HUES48 (cell line): ENCODE data around the gene UBAC1.
"Not testable (repeated sequence)": the region's sequence is repeated elsewhere in the genome, so short reads cannot be mapped to it uniquely, and the experiment has no call there.

ENCODE experiments used
- H3K27ac ChIP-seq: one replicate; pipeline ENCODE4 v1.7.0; 2013; ENCODE audit warnings: low read depth, low read length, inconsistent platforms
- H3K27me3 ChIP-seq: 2 replicates; pipeline ENCODE4 v1.6.1; 2013; ENCODE audit warnings: mild to moderate bottlenecking, low read length; ENCODE audit not compliant: control insufficient read depth, insufficient read depth
- H3K36me3 ChIP-seq: 2 replicates; pipeline ENCODE4 v1.6.1; 2013; ENCODE audit warnings: low read length; ENCODE audit not compliant: control insufficient read depth, insufficient read depth
- H3K4me1 ChIP-seq: 2 replicates; pipeline ENCODE4 v1.6.1; 2013; ENCODE audit warnings: mild to moderate bottlenecking, low read length; ENCODE audit not compliant: control insufficient read depth, insufficient read depth
- H3K4me3 ChIP-seq: 2 replicates; pipeline ENCODE4 v1.5.1; 2013; ENCODE audit warnings: mild to moderate bottlenecking, low read depth, low read length
- H3K9ac ChIP-seq: 2 replicates; pipeline ENCODE4 v1.6.1; 2013; ENCODE audit warnings: mild to moderate bottlenecking, low read depth, low read length, moderate library complexity
- H3K9me3 ChIP-seq: 2 replicates; pipeline ENCODE4 v1.6.1; 2013; ENCODE audit warnings: low read length; ENCODE audit not compliant: control insufficient read depth, insufficient read depth

Gene UBAC1

DNA sequence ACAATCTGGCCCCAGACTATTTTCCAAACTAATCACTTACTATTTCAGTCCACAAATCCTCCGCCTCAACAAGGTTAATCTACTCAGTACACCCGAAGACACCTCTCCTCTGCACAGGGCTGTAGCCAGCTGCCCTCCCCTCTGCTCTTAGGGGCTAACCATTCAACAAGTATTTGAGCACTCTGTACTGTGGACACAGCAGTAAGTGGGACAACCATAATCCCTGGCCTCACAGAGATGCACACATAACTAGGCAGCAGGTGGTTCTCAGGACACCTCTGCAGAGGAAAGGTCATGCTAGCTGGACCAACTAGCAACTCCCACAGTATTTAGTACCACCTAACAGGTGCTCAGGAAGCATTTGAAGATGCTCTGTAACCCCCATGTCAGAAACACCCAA, 59.3 kb downstream of the UBAC1 start:
- Histone ChIP-seq H3K9me3 (no peaks in the 10 kb centered on the region), H3K4me3 (no peak overlapping the region), H3K36me3 (0 out of 2 replicates have a peak, but pooled peaks cover 3% of the 10 kb centered on the region), H3K27me3 (no peaks in the 10 kb centered on the region), H3K4me1 (peaks cover 28% of the 10 kb centered on the region), H3K27ac (no peak overlapping the region), H3K9ac (no peak overlapping the region)

GRCh38 chr9:135901031-135901758, 60.0 kb downstream of the UBAC1 start:
- no peak overlapping the region for H3K4me3 ChIP-seq
- H3K36me3 ChIP-seq: 0 out of 2 replicates have a peak, but pooled peaks cover 3% of the 10 kb centered on the region
- no peaks in the 10 kb centered on the region for H3K9me3 ChIP-seq
- no peak overlapping the region for H3K9ac ChIP-seq
- H3K4me1 ChIP-seq: peaks cover 28% of the 10 kb centered on the region
- H3K27ac ChIP-seq: no peak overlapping the region
- H3K27me3 ChIP-seq: no peaks in the 10 kb centered on the region

- H3K27me3 ChIP-seq: no peaks in the 10 kb centered on the region
- 0 out of 2 replicates have a peak, but pooled peaks cover 3% of the 10 kb centered on the region for H3K36me3 ChIP-seq
- H3K4me1 ChIP-seq: peaks cover 24% of the 10 kb centered on the region
- H3K9me3 ChIP-seq: no peaks in the 10 kb centered on the region
- H3K4me3 ChIP-seq: no peak overlapping the region
- no peak overlapping the region for H3K9ac ChIP-seq
- no peak overlapping the region for H3K27ac ChIP-seq
These were observed 62.4 kb downstream of the UBAC1 start for GRCh38 chr9:135898634-135899407.

- no peaks in the 10 kb centered on the region for H3K27me3 ChIP-seq
- no peak overlapping the region for H3K27ac ChIP-seq
- H3K9ac ChIP-seq: no peak overlapping the region
- no peak overlapping the region for H3K4me3 ChIP-seq
- no peaks in the 10 kb centered on the region for H3K9me3 ChIP-seq
- H3K36me3 ChIP-seq: no peaks in the 10 kb centered on the region
- H3K4me1 ChIP-seq: peaks cover 19% of the 10 kb centered on the region
These were observed 64.5 kb downstream of the UBAC1 start for GRCh38 chr9:135896626-135897025.

DNA sequence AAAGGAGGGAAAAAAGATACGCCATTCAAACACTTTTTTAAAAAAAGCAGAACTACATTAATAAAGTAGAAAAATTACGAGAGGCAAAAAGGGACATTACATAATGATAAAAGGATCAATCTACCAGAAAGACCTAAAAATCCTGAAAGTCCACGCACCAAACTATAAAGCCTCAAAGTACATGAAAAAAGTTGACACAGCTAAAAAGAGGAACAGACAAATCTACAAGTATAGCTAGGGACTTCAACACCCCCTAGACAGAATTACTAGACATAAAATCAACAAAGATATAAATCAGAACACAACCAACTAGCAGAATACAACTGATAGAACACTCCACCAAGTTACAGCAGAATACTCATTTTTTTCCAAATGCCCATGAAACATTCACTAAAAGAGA, 65.0 kb downstream of the UBAC1 start:
- Histone ChIP-seq H3K4me3 (no peak overlapping the region), H3K36me3 (no peaks in the 10 kb centered on the region), H3K27me3 (no peaks in the 10 kb centered on the region), H3K4me1 (peaks cover 23% of the 10 kb centered on the region), H3K27ac (no peak overlapping the region), H3K9me3 (no peaks in the 10 kb centered on the region), H3K9ac (no peak overlapping the region)

GRCh38 chr9:135895202-135895848, 65.8 kb downstream of the UBAC1 start:
- Histone ChIP-seq H3K36me3 (no peaks in the 10 kb centered on the region), H3K9me3 (no peaks in the 10 kb centered on the region), H3K27ac (no peak overlapping the region), H3K4me3 (no peak overlapping the region), H3K4me1 (peaks cover 26% of the 10 kb centered on the region), H3K27me3 (no peaks in the 10 kb centered on the region), H3K9ac (no peak overlapping the region)

GRCh38 chr9:135893104-135893503, 68.1 kb downstream of the UBAC1 start:
- Histone ChIP-seq H3K4me3 (no peak overlapping the region), H3K36me3 (no peaks in the 10 kb centered on the region), H3K4me1 (peaks cover 37% of the 10 kb centered on the region), H3K9me3 (no peaks in the 10 kb centered on the region), H3K9ac (no peak overlapping the region), H3K27ac (no peak overlapping the region), H3K27me3 (no peaks in the 10 kb centered on the region)

DNA sequence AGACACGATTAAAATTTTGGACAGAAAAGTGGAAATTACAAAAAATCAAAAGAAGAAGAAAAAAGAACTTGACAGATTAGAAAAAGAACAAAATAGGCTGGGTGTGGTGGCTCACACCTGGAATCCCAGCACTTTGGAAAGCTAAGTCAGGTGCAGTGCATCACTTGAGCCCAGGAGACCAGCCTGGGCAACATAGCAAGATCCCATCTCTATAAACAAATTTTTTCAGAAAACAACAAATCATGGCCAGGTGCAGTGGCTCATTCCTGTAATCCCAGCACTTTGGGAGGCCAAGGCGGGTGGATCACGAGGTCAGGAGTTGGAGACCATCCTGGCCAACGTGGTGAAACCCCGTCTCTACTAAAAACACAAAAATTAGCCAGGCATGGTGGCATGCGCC, 68.8 kb downstream of the UBAC1 start:
- H3K27me3 ChIP-seq, H3K9me3 ChIP-seq, H3K36me3 ChIP-seq, H3K27ac ChIP-seq, H3K9ac ChIP-seq, H3K4me3 ChIP-seq: not testable (repeated sequence)
- H3K4me1 ChIP-seq: peaks cover 44% of the 10 kb centered on the region

DNA sequence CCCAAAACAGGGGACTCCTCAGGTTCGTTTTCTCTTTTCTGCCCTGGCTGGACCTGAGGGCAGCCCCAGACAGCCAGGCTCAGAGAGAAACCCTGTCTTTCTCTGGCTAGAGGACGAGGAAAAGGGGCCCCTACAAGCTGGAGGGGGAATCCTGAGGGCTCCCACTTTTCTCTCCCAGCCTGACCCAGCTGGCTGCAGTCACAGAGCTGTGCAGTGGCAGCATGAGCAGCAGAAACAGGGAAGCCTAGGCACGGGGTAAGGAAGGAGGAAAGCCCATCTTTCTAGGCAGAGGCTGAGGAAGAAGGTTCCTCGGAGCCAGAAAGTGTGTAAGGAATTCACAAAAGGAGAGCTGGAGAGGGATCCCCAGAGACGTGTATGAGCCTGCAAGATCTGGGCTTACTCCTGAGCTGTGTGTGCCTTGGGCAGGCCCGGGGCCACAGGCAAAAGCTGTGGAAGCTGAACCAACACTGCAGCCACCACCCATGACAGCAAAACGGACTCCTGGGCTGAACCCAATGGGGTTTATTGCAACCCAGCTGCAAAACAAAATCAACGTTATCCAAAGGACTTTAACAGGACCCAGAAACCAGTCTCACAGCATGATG, 70.0 kb downstream of the UBAC1 start:
- no peak overlapping the region for H3K9ac ChIP-seq
- H3K9me3 ChIP-seq: no peaks in the 10 kb centered on the region
- H3K36me3 ChIP-seq: no peaks in the 10 kb centered on the region
- peaks cover 54% of the 10 kb centered on the region for H3K4me1 ChIP-seq
- peak overlapping the region; percentile 6 for H3K27ac ChIP-seq
- no peak overlapping the region for H3K4me3 ChIP-seq
- H3K27me3 ChIP-seq: no peaks in the 10 kb centered on the region

GRCh38 chr9:135890190-135891026, 70.8 kb downstream of the UBAC1 start:
- H3K9me3 ChIP-seq: no peaks in the 10 kb centered on the region
- H3K4me1 ChIP-seq: peaks cover 54% of the 10 kb centered on the region
- H3K9ac ChIP-seq: no peak overlapping the region
- H3K36me3 ChIP-seq: no peaks in the 10 kb centered on the region
- H3K27me3 ChIP-seq: no peaks in the 10 kb centered on the region
- no peak overlapping the region for H3K4me3 ChIP-seq
- no peak overlapping the region for H3K27ac ChIP-seq
